Panc1 (cell line): ENCODE measurements around the gene CACNA1C. TPM values are rescaled to one million over a fixed set of nuclear protein-coding genes. Genes with fewer than 3 reads are reported as not detected.

ENCODE experiments used
- ATAC-seq: fragments of 200-7000 bp; cut with Tn5 transposase; 2 replicates; pipeline ENCODE4 v1.9.1; 2020; ENCODE audit warnings: mild to moderate bottlenecking, moderate library complexity
- BruUV-seq: library from RNA; stranded (reverse); fragments of 400-500 nt; replicated peaks from 2 replicates; lab custom pipeline; 2021; lab: Mats Ljungman, UMichigan
- CTCF ChIA-PET: fragments of 300-600 bp; sonication (Branson Sonifier 250); formaldehyde crosslinking; loops from one replicate; lab custom pipeline; 2022; ENCODE audit warnings: antibody characterized with exemption; lab: Charles Lee
- POLR2A ChIA-PET: fragments of 300-600 bp; sonication (Branson Sonifier 250); formaldehyde crosslinking; loops from one replicate; lab custom pipeline; 2022; ENCODE audit warnings: antibody characterized with exemption; lab: Charles Lee
- DNase-seq: peaks from one replicate; pipeline ENCODE4 v3.0.0-alpha.2; 2010; ENCODE audit warnings: low read depth, low spot score
- H3K27ac ChIP-seq: 2 replicates; pipeline ENCODE4 v1.5.1; 2011; ENCODE audit warnings: mild to moderate bottlenecking, low read length, inconsistent platforms
- H3K27me3 ChIP-seq: fragments of 200-500 bp; sonication (Bioruptor generic); 2 replicates; pipeline ENCODE4 v1.6.0; 2014; ENCODE audit warnings: low read length, inconsistent platforms; ENCODE audit not compliant: control insufficient read depth, insufficient read depth
- H3K36me3 ChIP-seq: fragments of 200-500 bp; sonication (Bioruptor generic); 2 replicates; pipeline ENCODE4 v1.5.1; 2014; ENCODE audit warnings: inconsistent platforms, mild to moderate bottlenecking, low read length, moderate library complexity; ENCODE audit not compliant: control insufficient read depth, insufficient read depth
- H3K4me1 ChIP-seq: 2 replicates; pipeline ENCODE4 v1.5.1; 2011; ENCODE audit warnings: inconsistent platforms, mild to moderate bottlenecking, low read length, moderate library complexity; ENCODE audit not compliant: control insufficient read depth, insufficient read depth
- H3K4me3 ChIP-seq, 2 experiments: 2 replicates each; pipeline ENCODE4 v1.5.1; 2011 to 2012; ENCODE audit warnings: low read depth in 2 of 2, low read length in 2 of 2, mild to moderate bottlenecking in 2 of 2, inconsistent platforms in 1 of 2, moderate library complexity in 1 of 2
- H3K9me3 ChIP-seq: fragments of 200-500 bp; sonication (Bioruptor generic); 2 replicates; pipeline ENCODE4 v1.5.1; 2014; ENCODE audit warnings: low read depth, mild to moderate bottlenecking, inconsistent platforms, low read length, moderate library complexity; ENCODE audit not compliant: control insufficient read depth, insufficient read depth
- POLR2AphosphoS5 ChIP-seq: IDR thresholded peaks from 2 replicates; pipeline ENCODE4 v1.6.1; 2012; ENCODE audit warnings: mild to moderate bottlenecking, low read depth, low read length, moderate library complexity
- REST ChIP-seq, 2 experiments: IDR thresholded peaks; 2 replicates each; pipeline ENCODE4 v1.6.1; 2011 to 2012; ENCODE audit warnings: low read depth in 2 of 2, control low read depth in 1 of 2, low read length in 1 of 2, mild to moderate bottlenecking in 1 of 2, moderate library complexity in 1 of 2; ENCODE audit not compliant: insufficient read depth in 1 of 2
- SIN3A ChIP-seq: IDR thresholded peaks from 2 replicates; pipeline ENCODE4 v1.6.1; 2012; ENCODE audit warnings: low read depth, mild to moderate bottlenecking, low read length, moderate library complexity, borderline replicate concordance; ENCODE audit not compliant: insufficient read depth
- TCF7L2 ChIP-seq: IDR thresholded peaks from 2 replicates; pipeline ENCODE4 v1.6.1; 2011; ENCODE audit warnings: mild to moderate bottlenecking, low read depth, low read length, inconsistent platforms
- in situ Hi-C: cut with HindIII; loops from 2 replicates; pipeline ENCODE4 v1.10.0; 2016; ENCODE audit warnings: low sequenced_read_pairs, low pct_unique_long_range_greater_than_20kb
- intact Hi-C: fragments of 100-400 bp; cut with micrococcal nuclease; formaldehyde crosslinking; loops from one replicate; pipeline ENCODE4 v1.10.0; 2022; ENCODE audit not compliant: unreplicated experiment
- total RNA-seq: library from RNA; stranded (reverse); gene quantifications from one replicate; pipeline ENCODE4 v1.2.1, GENCODE V29; 2021; ENCODE audit not compliant: unreplicated experiment
- TF ChIP-seq, protein P1 (sequence below): fragments of 450-650 bp; IDR thresholded peaks from 2 replicates; pipeline ENCODE4 v1.5.1; 2017; ENCODE audit warnings: mild to moderate bottlenecking

Gene CACNA1C
- total RNA-seq, 1 experiment from 2014 or later = 0.03 TPM

- no peak for ATAC-seq
- ChIA-PET POLR2A (interaction anchor here (0.6 kb wide), 1 partner anchor 30 kb away, joined by 12 read pairs; no protein-coding TSS in a partner anchor), CTCF (no interaction called here)
- intact Hi-C loops = no loop called here
- Histone ChIP-seq H3K36me3 (no peaks in the 10 kb centered on the region), H3K4me1 (no peaks in the 10 kb centered on the region), H3K4me3 (no peak overlapping the region), H3K9me3 (no peaks in the 10 kb centered on the region), H3K27ac (no peak overlapping the region), H3K27me3 (peaks cover 14% of the 10 kb centered on the region)
- no TSS peak for BruUV-seq
- in situ Hi-C loops = no loop called here
- TF ChIP-seq REST (IDR thresholded peaks at IDR 0.05; ENCODE audit: insufficient read depth in 1 of 2, low read depth in 2 of 2, low read length in 1 of 2) (no peak), TCF7L2 (no peak), POLR2AphosphoS5 (no peak), SIN3A (no peak)
- TF ChIP-seq, protein P1, sequence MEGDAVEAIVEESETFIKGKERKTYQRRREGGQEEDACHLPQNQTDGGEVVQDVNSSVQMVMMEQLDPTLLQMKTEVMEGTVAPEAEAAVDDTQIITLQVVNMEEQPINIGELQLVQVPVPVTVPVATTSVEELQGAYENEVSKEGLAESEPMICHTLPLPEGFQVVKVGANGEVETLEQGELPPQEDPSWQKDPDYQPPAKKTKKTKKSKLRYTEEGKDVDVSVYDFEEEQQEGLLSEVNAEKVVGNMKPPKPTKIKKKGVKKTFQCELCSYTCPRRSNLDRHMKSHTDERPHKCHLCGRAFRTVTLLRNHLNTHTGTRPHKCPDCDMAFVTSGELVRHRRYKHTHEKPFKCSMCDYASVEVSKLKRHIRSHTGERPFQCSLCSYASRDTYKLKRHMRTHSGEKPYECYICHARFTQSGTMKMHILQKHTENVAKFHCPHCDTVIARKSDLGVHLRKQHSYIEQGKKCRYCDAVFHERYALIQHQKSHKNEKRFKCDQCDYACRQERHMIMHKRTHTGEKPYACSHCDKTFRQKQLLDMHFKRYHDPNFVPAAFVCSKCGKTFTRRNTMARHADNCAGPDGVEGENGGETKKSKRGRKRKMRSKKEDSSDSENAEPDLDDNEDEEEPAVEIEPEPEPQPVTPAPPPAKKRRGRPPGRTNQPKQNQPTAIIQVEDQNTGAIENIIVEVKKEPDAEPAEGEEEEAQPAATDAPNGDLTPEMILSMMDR = no peak
- DNase-seq = no peak
Observed at GRCh38 chr12:2043054-2043453, 9.7 kb upstream of the CACNA1C start.

GRCh38 chr12:2044165-2044564 is 8.6 kb upstream of the CACNA1C start:
- Histone ChIP-seq H3K36me3 (no peaks in the 10 kb centered on the region), H3K4me1 (no peaks in the 10 kb centered on the region), H3K4me3 (no peak overlapping the region), H3K9me3 (no peaks in the 10 kb centered on the region), H3K27me3 (peaks cover 8% of the 10 kb centered on the region), H3K27ac (no peak overlapping the region)
- CTCF ChIA-PET = no interaction called here
- ATAC-seq (no peak), DNase-seq (no peak)
- POLR2A ChIA-PET = no interaction called here
- TF ChIP-seq REST (IDR thresholded peaks at IDR 0.05; ENCODE audit: insufficient read depth in 1 of 2, low read depth in 2 of 2, low read length in 1 of 2) (no peak), POLR2AphosphoS5 (no peak), SIN3A (no peak), TCF7L2 (no peak)
- TF ChIP-seq, protein P1 = no peak
- in situ Hi-C loops (no loop called here), intact Hi-C loops (no loop called here)
- BruUV-seq = no TSS peak
